SK-N-SH (cell line): ENCODE data around the gene APOO. TPM values are rescaled to one million over a fixed set of nuclear protein-coding genes. Genes with fewer than 3 reads are reported as not detected.

Source experiments
- CTCF ChIA-PET: fragments of 300-600, 350-600 bp; formaldehyde crosslinking; extraction: SDS; loops from one replicate; lab custom pipeline; 2021; lab: Yijun Ruan, JAX
- POLR2A ChIA-PET: fragments of 350-600 bp; sonication (Branson Sonifier 250); formaldehyde crosslinking; extraction: SDS; loops from one replicate; lab custom pipeline; 2020; ENCODE audit warnings: antibody characterized with exemption, inconsistent platforms; lab: Yijun Ruan, JAX
- DNase-seq: peaks from one replicate; pipeline ENCODE4 v3.0.0; 2012
- H2AFZ ChIP-seq: fragments of 200-600 bp; sonication (generic); 2 replicates; pipeline ENCODE4 v1.8.1; 2016; ENCODE audit warnings: antibody characterized with exemption, mild to moderate bottlenecking, low read depth
- H3F3A ChIP-seq: fragments of 200-600 bp; sonication (generic); replicated peaks from 2 replicates; pipeline ENCODE3; 2016; ENCODE audit warnings: antibody characterized with exemption, mild to moderate bottlenecking; ENCODE audit not compliant: insufficient read depth
- H3K27ac ChIP-seq, 2 experiments: fragments of 200-500 bp in 1 of 2; fragments of 200-600 bp in 1 of 2; sonication (Bioruptor generic) in 1 of 2; sonication (generic), shearing (Covaris generic) in 1 of 2; 2 replicates each; pipeline versions ENCODE4 v1.5.1 to v1.6.1; 2014 to 2016; ENCODE audit warnings: low read depth in 2 of 2, inconsistent platforms in 1 of 2, low read length in 1 of 2, mild to moderate bottlenecking in 1 of 2, mixed read lengths in 1 of 2
- H3K27me3 ChIP-seq: fragments of 200-600 bp; sonication (generic), shearing (Covaris generic); 2 replicates; pipeline ENCODE4 v1.6.1; 2016; ENCODE audit warnings: mixed run types; ENCODE audit not compliant: insufficient read depth
- H3K36me3 ChIP-seq, 2 experiments: fragments of 200-500 bp in 1 of 2; fragments of 200-600 bp in 1 of 2; sonication (Bioruptor generic) in 1 of 2; sonication (generic) in 1 of 2; replicated peaks in 1 of 2; 2 replicates each; pipeline versions ENCODE3 to v1.5.1; 2014 to 2016; ENCODE audit warnings: low read length in 1 of 2, mild to moderate bottlenecking in 1 of 2; ENCODE audit not compliant: insufficient read depth in 2 of 2, control insufficient read depth in 1 of 2
- H3K4me1 ChIP-seq, 2 experiments: fragments of 200-500 bp in 1 of 2; fragments of 200-600 bp in 1 of 2; sonication (Bioruptor generic) in 1 of 2; sonication (generic), shearing (Covaris generic) in 1 of 2; 2 replicates each; pipeline versions ENCODE4 v1.5.1 to v1.6.1; 2014 to 2016; ENCODE audit warnings: low read depth in 1 of 2, low read length in 1 of 2, mixed run types in 1 of 2; ENCODE audit not compliant: insufficient read depth in 2 of 2, control insufficient read depth in 1 of 2
- H3K4me2 ChIP-seq: fragments of 200-600 bp; sonication (generic), shearing (Covaris generic); 2 replicates; pipeline ENCODE4 v1.6.1; 2017; ENCODE audit warnings: mixed run types
- H3K4me3 ChIP-seq, 2 experiments: fragments of 200-500 bp in 1 of 2; fragments of 200-600 bp in 1 of 2; sonication (Bioruptor generic) in 1 of 2; sonication (generic), shearing (Covaris generic) in 1 of 2; 2 replicates each; pipeline versions ENCODE4 v1.5.1 to v1.8.1; 2014 to 2016; ENCODE audit warnings: low read depth in 2 of 2, inconsistent platforms in 1 of 2, low read length in 1 of 2, mild to moderate bottlenecking in 1 of 2, mixed read lengths in 1 of 2, moderate library complexity in 1 of 2
- H3K79me2 ChIP-seq: fragments of 200-600 bp; sonication (generic); 2 replicates; pipeline ENCODE4 v1.8.1; 2017; ENCODE audit warnings: mild to moderate bottlenecking; ENCODE audit not compliant: insufficient read depth
- H3K9ac ChIP-seq: fragments of 200-600 bp; sonication (generic); 2 replicates; pipeline ENCODE4 v1.6.1; 2017; ENCODE audit warnings: mixed run types
- H3K9me2 ChIP-seq: fragments of 200-600 bp; sonication (generic); 2 replicates; pipeline ENCODE4 v1.6.1; 2017; ENCODE audit warnings: mixed run types
- H3K9me3 ChIP-seq: fragments of 200-600 bp; sonication (generic); 2 replicates; pipeline ENCODE4 v1.6.1; 2017; ENCODE audit warnings: mixed run types, mild to moderate bottlenecking, moderate library complexity
- H4K20me1 ChIP-seq: fragments of 200-600 bp; sonication (generic); 2 replicates; pipeline ENCODE4 v1.6.1; 2017; ENCODE audit warnings: mild to moderate bottlenecking, mixed run types; ENCODE audit not compliant: insufficient read depth
- CHD2 ChIP-seq: fragments of 150-350 bp; IDR thresholded peaks from 2 replicates; pipeline ENCODE4 v1.6.1; 2018; ENCODE audit warnings: low read length; ENCODE audit not compliant: partially characterized antibody
- EP300 ChIP-seq, 2 experiments: IDR thresholded peaks; 2 replicates each; pipeline versions ENCODE4 v1.4.0 to v1.6.1; 2012; ENCODE audit warnings: borderline replicate concordance in 1 of 2, low read depth in 1 of 2, low read length in 1 of 2
- EZH2phosphoT487 ChIP-seq: fragments of 200-600 bp; sonication (generic); IDR thresholded peaks from 2 replicates; pipeline ENCODE4 v1.6.1; 2017; ENCODE audit warnings: low read depth, mixed run types, mild to moderate bottlenecking, antibody characterized with exemption, moderate library complexity, borderline replicate concordance
- FOSL2 ChIP-seq: IDR thresholded peaks from 2 replicates; pipeline ENCODE4 v1.4.0; 2012; ENCODE audit warnings: low read depth, mild to moderate bottlenecking, moderate library complexity, borderline replicate concordance
- JUND ChIP-seq: IDR thresholded peaks from 2 replicates; pipeline ENCODE4 v1.4.0; 2012
- MEF2A ChIP-seq: IDR thresholded peaks from 2 replicates; pipeline ENCODE4 v1.4.0; 2012; ENCODE audit warnings: low read depth, borderline replicate concordance
- MXI1 ChIP-seq: IDR thresholded peaks from 2 replicates; pipeline ENCODE4 v1.6.1; 2012; ENCODE audit warnings: mild to moderate bottlenecking, low read depth, low read length, improper control_type of control experiment
- NFIC ChIP-seq: IDR thresholded peaks from 2 replicates; pipeline ENCODE4 v1.4.0; 2012; ENCODE audit warnings: borderline replicate concordance
- PBX3 ChIP-seq: IDR thresholded peaks from 2 replicates; pipeline ENCODE4; 2012
- RAD21 ChIP-seq: IDR thresholded peaks from 2 replicates; pipeline ENCODE4 v1.6.1; 2012; ENCODE audit warnings: mild to moderate bottlenecking, low read length
- RFX5 ChIP-seq: IDR thresholded peaks from 2 replicates; pipeline ENCODE4 v1.6.1; 2012; ENCODE audit warnings: mild to moderate bottlenecking, improper control_type of control experiment, low read length
- SMC3 ChIP-seq: IDR thresholded peaks from 2 replicates; pipeline ENCODE4 v1.6.1; 2012; ENCODE audit warnings: low read depth, low read length, improper control_type of control experiment
- TAF1 ChIP-seq: IDR thresholded peaks from 2 replicates; pipeline ENCODE4 v1.6.1; 2012; ENCODE audit warnings: low read depth, mild to moderate bottlenecking, low read length, moderate library complexity, borderline replicate concordance
- TCF12 ChIP-seq: IDR thresholded peaks from 2 replicates; pipeline ENCODE4 v1.4.0; 2012
- TEAD4 ChIP-seq: IDR thresholded peaks from 2 replicates; pipeline ENCODE4 v1.4.0; 2012; ENCODE audit warnings: mild to moderate bottlenecking, borderline replicate concordance; ENCODE audit not compliant: insufficient read depth
- USF1 ChIP-seq: IDR thresholded peaks from 2 replicates; pipeline ENCODE4 v1.4.0; 2012; ENCODE audit warnings: low read depth, borderline replicate concordance
- YY1 ChIP-seq: IDR thresholded peaks from 2 replicates; pipeline ENCODE4 v1.4.0; 2012; ENCODE audit warnings: low read depth, mild to moderate bottlenecking
- ZBTB33 ChIP-seq: IDR thresholded peaks from 2 replicates; pipeline ENCODE4 v1.4.0; 2012; ENCODE audit warnings: low read depth, borderline replicate concordance
- WGBS: methylation state at CpG from one replicate; pipeline ENCODE4 v1.1.6; 2017; ENCODE audit warnings: low lambda C conversion rate; 5-methylcytosine and 5-hydroxymethylcytosine counted together
- polyA plus RNA-seq, 3 experiments: library from polyadenylated mRNA; depleted of rRNA; stranded (reverse); fragments of >200 nt; gene quantifications; 2 replicates each; pipeline ENCODE4 v1.2.3, GENCODE V29; 2012
- TF ChIP-seq, protein P1 (sequence below): fragments of 200-600 bp; sonication (generic); IDR thresholded peaks from 2 replicates; pipeline ENCODE4 v1.6.1; 2017; ENCODE audit warnings: antibody characterized with exemption, mild to moderate bottlenecking, moderate library complexity
- TF ChIP-seq, protein P2 (sequence below): IDR thresholded peaks from 2 replicates; pipeline ENCODE4 v1.6.1; 2012; ENCODE audit warnings: mild to moderate bottlenecking, low read depth, low read length, moderate library complexity

The APOO gene
- polyA plus RNA-seq, 1 of the 3 experiments (the other 2 are of a cell fraction), result 22.0 TPM

DNA sequence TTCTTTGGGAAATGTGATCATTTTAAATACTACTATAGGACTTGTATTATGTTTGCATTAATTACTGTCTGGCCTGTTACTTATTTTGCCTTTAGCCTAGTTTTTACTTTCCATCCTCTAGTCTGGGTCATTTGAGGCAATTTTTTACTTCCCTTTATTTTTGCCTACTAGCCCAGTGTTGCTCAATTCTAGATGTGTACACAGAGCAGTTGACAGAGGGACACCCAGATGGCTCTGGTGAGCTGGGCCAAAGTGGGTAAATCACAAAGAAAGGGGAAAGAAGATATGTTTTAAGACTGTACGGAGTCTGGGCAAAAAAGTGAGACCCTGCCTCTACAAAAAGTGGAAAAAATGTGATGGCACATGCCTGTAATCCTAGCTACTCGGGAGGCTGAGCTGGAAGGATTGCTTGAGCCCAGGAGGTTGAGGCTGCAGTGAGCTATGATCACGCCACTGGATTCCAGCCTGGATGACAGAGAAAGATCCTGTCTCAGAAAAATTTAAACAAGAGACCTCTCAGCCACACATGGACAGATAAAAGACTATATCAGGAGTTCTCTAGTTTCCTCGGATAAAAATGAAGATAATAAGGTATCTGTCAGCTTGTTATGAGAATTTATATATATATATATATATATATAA, 35.7 kb downstream of the APOO start:
- Histone ChIP-seq H3K4me3 (no peak overlapping the region), H3F3A (no peaks in the 10 kb centered on the region), H4K20me1 (no peaks in the 10 kb centered on the region), H3K4me2 (no peak overlapping the region), H3K9me2 (no peaks in the 10 kb centered on the region), H3K27ac (no peak overlapping the region), H3K36me3 (no peaks in the 10 kb centered on the region), H3K9me3 (no peaks in the 10 kb centered on the region), H3K79me2 (no peaks in the 10 kb centered on the region), H2AFZ (no peak overlapping the region), H3K27me3 (no peaks in the 10 kb centered on the region; the same call in 1 of the 2 replicates), H3K4me1 (no peaks in the 10 kb centered on the region), H3K9ac (no peak overlapping the region)
- POLR2A ChIA-PET, result no interaction called here
- no peak for DNase-seq
- 42% methylated on average over 4 of the region's 4 CpGs for WGBS
- TF ChIP-seq MEF2A, result no peak
- no peak for TF ChIP-seq RAD21
- no peak for TF ChIP-seq MXI1
- TF ChIP-seq RFX5, result no peak
- no peak for TF ChIP-seq EP300 (IDR thresholded peaks at IDR 0.05; ENCODE audit: borderline replicate concordance in 1 of 2, low read depth in 1 of 2, low read length in 1 of 2)
- TF ChIP-seq TEAD4, result no peak
- TF ChIP-seq TCF12, result no peak
- no peak for TF ChIP-seq JUND
- TF ChIP-seq FOSL2, result no peak
- no peak for TF ChIP-seq PBX3
- TF ChIP-seq ZBTB33, result no peak
- no peak for TF ChIP-seq SMC3
- no peak for TF ChIP-seq TAF1
- no peak for TF ChIP-seq EZH2phosphoT487
- TF ChIP-seq, protein P1, sequence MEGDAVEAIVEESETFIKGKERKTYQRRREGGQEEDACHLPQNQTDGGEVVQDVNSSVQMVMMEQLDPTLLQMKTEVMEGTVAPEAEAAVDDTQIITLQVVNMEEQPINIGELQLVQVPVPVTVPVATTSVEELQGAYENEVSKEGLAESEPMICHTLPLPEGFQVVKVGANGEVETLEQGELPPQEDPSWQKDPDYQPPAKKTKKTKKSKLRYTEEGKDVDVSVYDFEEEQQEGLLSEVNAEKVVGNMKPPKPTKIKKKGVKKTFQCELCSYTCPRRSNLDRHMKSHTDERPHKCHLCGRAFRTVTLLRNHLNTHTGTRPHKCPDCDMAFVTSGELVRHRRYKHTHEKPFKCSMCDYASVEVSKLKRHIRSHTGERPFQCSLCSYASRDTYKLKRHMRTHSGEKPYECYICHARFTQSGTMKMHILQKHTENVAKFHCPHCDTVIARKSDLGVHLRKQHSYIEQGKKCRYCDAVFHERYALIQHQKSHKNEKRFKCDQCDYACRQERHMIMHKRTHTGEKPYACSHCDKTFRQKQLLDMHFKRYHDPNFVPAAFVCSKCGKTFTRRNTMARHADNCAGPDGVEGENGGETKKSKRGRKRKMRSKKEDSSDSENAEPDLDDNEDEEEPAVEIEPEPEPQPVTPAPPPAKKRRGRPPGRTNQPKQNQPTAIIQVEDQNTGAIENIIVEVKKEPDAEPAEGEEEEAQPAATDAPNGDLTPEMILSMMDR, result no peak
- no peak for TF ChIP-seq YY1
- TF ChIP-seq CHD2, result no peak
- no peak for TF ChIP-seq NFIC
- TF ChIP-seq, protein P2, sequence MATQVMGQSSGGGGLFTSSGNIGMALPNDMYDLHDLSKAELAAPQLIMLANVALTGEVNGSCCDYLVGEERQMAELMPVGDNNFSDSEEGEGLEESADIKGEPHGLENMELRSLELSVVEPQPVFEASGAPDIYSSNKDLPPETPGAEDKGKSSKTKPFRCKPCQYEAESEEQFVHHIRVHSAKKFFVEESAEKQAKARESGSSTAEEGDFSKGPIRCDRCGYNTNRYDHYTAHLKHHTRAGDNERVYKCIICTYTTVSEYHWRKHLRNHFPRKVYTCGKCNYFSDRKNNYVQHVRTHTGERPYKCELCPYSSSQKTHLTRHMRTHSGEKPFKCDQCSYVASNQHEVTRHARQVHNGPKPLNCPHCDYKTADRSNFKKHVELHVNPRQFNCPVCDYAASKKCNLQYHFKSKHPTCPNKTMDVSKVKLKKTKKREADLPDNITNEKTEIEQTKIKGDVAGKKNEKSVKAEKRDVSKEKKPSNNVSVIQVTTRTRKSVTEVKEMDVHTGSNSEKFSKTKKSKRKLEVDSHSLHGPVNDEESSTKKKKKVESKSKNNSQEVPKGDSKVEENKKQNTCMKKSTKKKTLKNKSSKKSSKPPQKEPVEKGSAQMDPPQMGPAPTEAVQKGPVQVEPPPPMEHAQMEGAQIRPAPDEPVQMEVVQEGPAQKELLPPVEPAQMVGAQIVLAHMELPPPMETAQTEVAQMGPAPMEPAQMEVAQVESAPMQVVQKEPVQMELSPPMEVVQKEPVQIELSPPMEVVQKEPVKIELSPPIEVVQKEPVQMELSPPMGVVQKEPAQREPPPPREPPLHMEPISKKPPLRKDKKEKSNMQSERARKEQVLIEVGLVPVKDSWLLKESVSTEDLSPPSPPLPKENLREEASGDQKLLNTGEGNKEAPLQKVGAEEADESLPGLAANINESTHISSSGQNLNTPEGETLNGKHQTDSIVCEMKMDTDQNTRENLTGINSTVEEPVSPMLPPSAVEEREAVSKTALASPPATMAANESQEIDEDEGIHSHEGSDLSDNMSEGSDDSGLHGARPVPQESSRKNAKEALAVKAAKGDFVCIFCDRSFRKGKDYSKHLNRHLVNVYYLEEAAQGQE, result no peak
- TF ChIP-seq USF1, result no peak
- CTCF ChIA-PET, result no interaction called here
